Measurements from ENCODE around the gene KCNQ1.

DNA sequence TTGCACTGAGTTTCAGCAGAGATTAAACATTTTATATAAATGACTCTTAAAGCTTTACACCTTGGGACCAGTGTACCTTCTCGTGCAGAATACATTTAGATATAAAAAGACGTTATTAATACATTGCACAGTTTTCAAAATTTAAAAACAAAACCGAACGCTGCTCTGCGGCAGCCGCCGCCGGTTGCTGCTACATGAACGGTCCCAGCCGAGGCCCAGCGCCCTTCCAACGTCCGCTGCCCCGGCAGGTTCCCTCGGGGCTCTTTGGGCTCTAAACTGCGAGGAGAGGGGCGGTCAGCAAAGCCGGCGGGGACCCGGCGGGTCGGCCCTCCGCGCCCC, 438.8 kb downstream of the KCNQ1 start:
- no peak for TF ChIP-seq POLR2AphosphoS5 (IDR thresholded peaks at IDR 0.05; ENCODE audit: insufficient read depth in 1 of 2, low read depth in 1 of 2)
- TF ChIP-seq, protein P1, sequence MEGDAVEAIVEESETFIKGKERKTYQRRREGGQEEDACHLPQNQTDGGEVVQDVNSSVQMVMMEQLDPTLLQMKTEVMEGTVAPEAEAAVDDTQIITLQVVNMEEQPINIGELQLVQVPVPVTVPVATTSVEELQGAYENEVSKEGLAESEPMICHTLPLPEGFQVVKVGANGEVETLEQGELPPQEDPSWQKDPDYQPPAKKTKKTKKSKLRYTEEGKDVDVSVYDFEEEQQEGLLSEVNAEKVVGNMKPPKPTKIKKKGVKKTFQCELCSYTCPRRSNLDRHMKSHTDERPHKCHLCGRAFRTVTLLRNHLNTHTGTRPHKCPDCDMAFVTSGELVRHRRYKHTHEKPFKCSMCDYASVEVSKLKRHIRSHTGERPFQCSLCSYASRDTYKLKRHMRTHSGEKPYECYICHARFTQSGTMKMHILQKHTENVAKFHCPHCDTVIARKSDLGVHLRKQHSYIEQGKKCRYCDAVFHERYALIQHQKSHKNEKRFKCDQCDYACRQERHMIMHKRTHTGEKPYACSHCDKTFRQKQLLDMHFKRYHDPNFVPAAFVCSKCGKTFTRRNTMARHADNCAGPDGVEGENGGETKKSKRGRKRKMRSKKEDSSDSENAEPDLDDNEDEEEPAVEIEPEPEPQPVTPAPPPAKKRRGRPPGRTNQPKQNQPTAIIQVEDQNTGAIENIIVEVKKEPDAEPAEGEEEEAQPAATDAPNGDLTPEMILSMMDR (IDR thresholded peaks at IDR 0.05): no peak
